K562 (cell line): ENCODE measurements around the gene MAU2.

Source experiments
- FOXA1 ChIP-seq: fragments of 450-650 bp; IDR thresholded peaks from 2 replicates; pipeline ENCODE4 v1.6.1; 2016; ENCODE audit warnings: mild to moderate bottlenecking, borderline replicate concordance
- MYBL2 ChIP-seq, 2 experiments: fragments of 450-650 bp in 1 of 2; sonication (generic) in 1 of 2; formaldehyde crosslinking in 1 of 2; IDR thresholded peaks; 2 replicates each; pipeline versions ENCODE4 v1.6.1 to v1.8.1; 2017 to 2022; ENCODE audit warnings: borderline replicate concordance in 1 of 2, inconsistent platforms in 1 of 2, low read depth in 1 of 2, mild to moderate bottlenecking in 1 of 2, missing genetic modification reagents in 1 of 2, moderate library complexity in 1 of 2
- RBM17 ChIP-seq: fragments of 200-400 bp; formaldehyde crosslinking; IDR thresholded peaks from 2 replicates; pipeline ENCODE4 v1.6.1; 2017; ENCODE audit warnings: low read depth, mild to moderate bottlenecking, low read length, borderline replicate concordance
- RBM39 ChIP-seq: fragments of 200-400 bp; formaldehyde crosslinking; optimal IDR thresholded peaks from 2 replicates; pipeline ENCODE3; 2018; ENCODE audit warnings: low read depth, low read length
- RNF2 ChIP-seq: sonication (generic); IDR thresholded peaks from 2 replicates; pipeline ENCODE4 v1.6.1; 2016
- SMAD3 ChIP-seq: fragments of 450-650 bp; formaldehyde crosslinking; conservative IDR thresholded peaks from 2 replicates; pipeline ENCODE4 v1.4.0; 2020; ENCODE audit warnings: mild to moderate bottlenecking
- YY1 ChIP-seq, 3 experiments: IDR thresholded peaks; 2 replicates each; pipeline ENCODE4 v1.6.1; 2011; ENCODE audit warnings: low read length in 2 of 3, mild to moderate bottlenecking in 2 of 3, moderate library complexity in 2 of 3, borderline replicate concordance in 1 of 3, control low read depth in 1 of 3, low read depth in 1 of 3; ENCODE audit not compliant: insufficient read depth in 3 of 3, insufficient replicate concordance in 2 of 3, control insufficient read depth in 1 of 3, insufficient read length in 1 of 3; ENCODE audit errors: extremely low read depth in 1 of 3
- ZKSCAN1 ChIP-seq: fragments of 150-350 bp; IDR thresholded peaks from 2 replicates; pipeline ENCODE4 v1.6.1; 2016; ENCODE audit warnings: low read depth, low read length
- ZNF133 ChIP-seq: fragments of 250-450 bp; sonication (Bioruptor Pico); IDR thresholded peaks from 2 replicates; pipeline ENCODE4 v1.4.0; 2020; ENCODE audit warnings: mild to moderate bottlenecking
- ZNF551 ChIP-seq: fragments of 250-450 bp; sonication (Bioruptor Pico); IDR thresholded peaks from 2 replicates; pipeline ENCODE4 v1.5.0; 2021; ENCODE audit warnings: mild to moderate bottlenecking, moderate library complexity
- TF ChIP-seq, protein P1 (sequence below), 3 experiments: IDR thresholded peaks in 2 of 3; conservative IDR thresholded peaks in 1 of 3; 2 replicates each; pipeline ENCODE4 v1.5.1; 2011 to 2012; ENCODE audit warnings: low read length in 3 of 3, mild to moderate bottlenecking in 3 of 3, control low read depth in 2 of 3, improper control_type of control experiment in 1 of 3, inconsistent platforms in 1 of 3, low read depth in 1 of 3, mixed read lengths in 1 of 3, moderate library complexity in 1 of 3; ENCODE audit not compliant: insufficient read depth in 2 of 3

GRCh38 chr19:19349365-19349764, 28.7 kb downstream of the MAU2 start:
- TF ChIP-seq ZNF133 (CRISPR knock-in tag) (no peak), FOXA1 (no peak), MYBL2 (IDR thresholded peaks at IDR 0.05; ENCODE audit: low read depth) (no peak), MYBL2 (CRISPR knock-in tag; IDR thresholded peaks at IDR 0.05; ENCODE audit: borderline replicate concordance) (no peak), RBM17 (no peak), SMAD3 (CRISPR knock-in tag) (no peak), RNF2 (no peak), RBM39 (no peak), ZNF551 (CRISPR knock-in tag) (no peak), ZKSCAN1 (no peak), YY1 (IDR thresholded peaks at IDR 0.05; ENCODE audit: borderline replicate concordance in 1 of 3, control insufficient read depth in 1 of 3, extremely low read depth in 1 of 3, insufficient read depth in 3 of 3, insufficient read length in 1 of 3, insufficient replicate concordance in 2 of 3, low read depth in 1 of 3, low read length in 2 of 3) (no peak)
- TF ChIP-seq, protein P1, sequence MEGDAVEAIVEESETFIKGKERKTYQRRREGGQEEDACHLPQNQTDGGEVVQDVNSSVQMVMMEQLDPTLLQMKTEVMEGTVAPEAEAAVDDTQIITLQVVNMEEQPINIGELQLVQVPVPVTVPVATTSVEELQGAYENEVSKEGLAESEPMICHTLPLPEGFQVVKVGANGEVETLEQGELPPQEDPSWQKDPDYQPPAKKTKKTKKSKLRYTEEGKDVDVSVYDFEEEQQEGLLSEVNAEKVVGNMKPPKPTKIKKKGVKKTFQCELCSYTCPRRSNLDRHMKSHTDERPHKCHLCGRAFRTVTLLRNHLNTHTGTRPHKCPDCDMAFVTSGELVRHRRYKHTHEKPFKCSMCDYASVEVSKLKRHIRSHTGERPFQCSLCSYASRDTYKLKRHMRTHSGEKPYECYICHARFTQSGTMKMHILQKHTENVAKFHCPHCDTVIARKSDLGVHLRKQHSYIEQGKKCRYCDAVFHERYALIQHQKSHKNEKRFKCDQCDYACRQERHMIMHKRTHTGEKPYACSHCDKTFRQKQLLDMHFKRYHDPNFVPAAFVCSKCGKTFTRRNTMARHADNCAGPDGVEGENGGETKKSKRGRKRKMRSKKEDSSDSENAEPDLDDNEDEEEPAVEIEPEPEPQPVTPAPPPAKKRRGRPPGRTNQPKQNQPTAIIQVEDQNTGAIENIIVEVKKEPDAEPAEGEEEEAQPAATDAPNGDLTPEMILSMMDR (IDR thresholded peaks at IDR 0.05 in 2 of 3, conservative IDR thresholded peaks at IDR 0.05 in 1 of 3; ENCODE audit: insufficient read depth in 2 of 3, low read depth in 1 of 3, low read length in 3 of 3), result no peak
